H1 (cell line): ENCODE results near the gene PLXND1. TPM values are rescaled to one million over a fixed set of nuclear protein-coding genes. Genes with fewer than 3 reads are reported as not detected.

Source experiments
- CTCF ChIA-PET: fragments of 300-600 bp; sonication (Branson Sonifier 250); formaldehyde crosslinking; loops from one replicate; lab custom pipeline; 2021; ENCODE audit not compliant: partially characterized antibody; lab: Charles Lee
- POLR2A ChIA-PET: fragments of 300-600 bp; sonication (Branson Sonifier 250); formaldehyde crosslinking; loops from one replicate; lab custom pipeline; 2021; ENCODE audit warnings: inconsistent platforms; ENCODE audit not compliant: partially characterized antibody; lab: Charles Lee
- DNase-seq, 2 experiments: peaks; one replicate each; pipeline versions ENCODE4 v3.0.0 to v3.0.0-alpha.2; 2010 to 2022; ENCODE audit warnings: low spot score in 2 of 2, low read depth in 1 of 2, mixed read lengths in 1 of 2
- FAIRE-seq: peaks from 2 replicates; lab custom pipeline; 2011; peaks lifted over from hg19 to GRCh38; lab: Jason Lieb, UNC
- H2AFZ ChIP-seq: 2 replicates; pipeline ENCODE4 v1.8.1; 2012; ENCODE audit warnings: low read length, inconsistent platforms
- H2AK5ac ChIP-seq: 2 replicates; pipeline ENCODE4 v1.6.1; 2013; ENCODE audit warnings: low read depth, low read length
- H2BK120ac ChIP-seq: replicated peaks from 2 replicates; pipeline ENCODE3; 2013; ENCODE audit warnings: low read depth, low read length, inconsistent platforms
- H2BK12ac ChIP-seq: 2 replicates; pipeline ENCODE4 v1.6.1; 2013; ENCODE audit warnings: low read depth, low read length
- H2BK15ac ChIP-seq: 2 replicates; pipeline ENCODE4 v1.6.1; 2013; ENCODE audit warnings: low read length
- H2BK20ac ChIP-seq: 2 replicates; pipeline ENCODE4 v1.6.1; 2013; ENCODE audit warnings: low read length
- H2BK5ac ChIP-seq: 2 replicates; pipeline ENCODE4 v1.6.1; 2013; ENCODE audit warnings: low read depth, low read length
- H3K14ac ChIP-seq: 2 replicates; pipeline ENCODE4 v1.6.1; 2013; ENCODE audit warnings: inconsistent platforms; ENCODE audit not compliant: insufficient read length
- H3K18ac ChIP-seq: 2 replicates; pipeline ENCODE4 v1.6.1; 2013; ENCODE audit warnings: low read length; ENCODE audit errors: extremely low read depth
- H3K23ac ChIP-seq: 2 replicates; pipeline ENCODE4 v1.6.1; 2013; ENCODE audit warnings: inconsistent platforms; ENCODE audit not compliant: insufficient read length
- H3K23me2 ChIP-seq: 2 replicates; pipeline ENCODE4 v1.6.1; 2013; ENCODE audit warnings: low read depth, low read length
- H3K27ac ChIP-seq: 2 replicates; pipeline ENCODE4 v1.6.1; 2011; ENCODE audit warnings: low read depth, low read length, inconsistent platforms
- H3K27me3 ChIP-seq, 4 experiments: replicated peaks in 1 of 4; 1 replicate in 1 of 4; 2 replicates in 3 of 4; pipeline versions ENCODE4 v1.6.1 to v1.8.1; 2011 to 2013; ENCODE audit warnings: low read length in 3 of 4, mild to moderate bottlenecking in 3 of 4, inconsistent platforms in 2 of 4, mixed read lengths in 2 of 4, moderate library complexity in 1 of 4; ENCODE audit not compliant: control insufficient read depth in 3 of 4, insufficient read depth in 3 of 4; ENCODE audit errors: extremely low read depth in 1 of 4
- H3K36me3 ChIP-seq, 4 experiments: 2 replicates each; pipeline versions ENCODE4 v1.6.1 to v1.8.1; 2011 to 2013; ENCODE audit warnings: mild to moderate bottlenecking in 4 of 4, low read length in 3 of 4, moderate library complexity in 2 of 4, control low read depth in 1 of 4, inconsistent platforms in 1 of 4; ENCODE audit not compliant: insufficient read depth in 4 of 4, control insufficient read depth in 2 of 4
- H3K4ac ChIP-seq: replicated peaks from 2 replicates; pipeline ENCODE3; 2013; ENCODE audit warnings: low read length, low read depth, mixed read lengths, inconsistent platforms; ENCODE audit not compliant: insufficient read length
- H3K4me1 ChIP-seq, 4 experiments: replicated peaks in 1 of 4; 1 replicate in 1 of 4; 2 replicates in 3 of 4; pipeline versions ENCODE4 v1.6.1 to v1.8.1; 2011 to 2013; ENCODE audit warnings: low read length in 3 of 4, inconsistent platforms in 2 of 4, mixed read lengths in 1 of 4; ENCODE audit not compliant: insufficient read depth in 4 of 4, control insufficient read depth in 3 of 4
- H3K4me2 ChIP-seq, 2 experiments: 2 replicates each; pipeline versions ENCODE4 v1.6.1 to v1.8.1; 2011 to 2013; ENCODE audit warnings: low read depth in 2 of 2, low read length in 2 of 2, control low read depth in 1 of 2, inconsistent platforms in 1 of 2, mild to moderate bottlenecking in 1 of 2; ENCODE audit not compliant: insufficient read depth in 1 of 2
- H3K4me3 ChIP-seq, 4 experiments: fragments of 200-600, 300-600 bp in 1 of 4; sonication (generic), shearing (Covaris generic), sonication (Bioruptor Twin) in 1 of 4; 2 replicates each; pipeline versions ENCODE4 v1.5.1 to v1.8.1; 2011 to 2016; ENCODE audit warnings: low read length in 4 of 4, low read depth in 3 of 4, control low read depth in 2 of 4, inconsistent platforms in 2 of 4, mild to moderate bottlenecking in 2 of 4, mixed read lengths in 1 of 4, moderate library complexity in 1 of 4; ENCODE audit not compliant: insufficient read depth in 2 of 4; ENCODE audit errors: extremely low read depth in 1 of 4
- H3K56ac ChIP-seq: replicated peaks from 2 replicates; pipeline ENCODE3; 2013; ENCODE audit warnings: low read depth, mild to moderate bottlenecking, mixed read lengths, low read length, inconsistent platforms; ENCODE audit not compliant: insufficient read length
- H3K79me1 ChIP-seq: 2 replicates; pipeline ENCODE4 v1.6.1; 2013; ENCODE audit warnings: low read depth, low read length, control low read depth
- H3K79me2 ChIP-seq, 2 experiments: 2 replicates each; pipeline versions ENCODE4 v1.6.1 to v1.8.1; 2012 to 2013; ENCODE audit warnings: low read length in 2 of 2, mild to moderate bottlenecking in 2 of 2, inconsistent platforms in 1 of 2; ENCODE audit not compliant: insufficient read depth in 2 of 2, control insufficient read depth in 1 of 2
- H3K9ac ChIP-seq, 4 experiments: replicated peaks in 1 of 4; 1 replicate in 1 of 4; 2 replicates in 3 of 4; pipeline versions ENCODE4 v1.6.1 to v1.8.1; 2011 to 2013; ENCODE audit warnings: low read depth in 3 of 4, low read length in 3 of 4, control low read depth in 2 of 4, mild to moderate bottlenecking in 2 of 4, moderate library complexity in 2 of 4, inconsistent platforms in 1 of 4; ENCODE audit errors: extremely low read depth in 1 of 4
- H3K9me3 ChIP-seq, 2 experiments: 2 replicates each; pipeline versions ENCODE4 v1.6.1 to v1.8.1; 2012 to 2013; ENCODE audit warnings: mild to moderate bottlenecking in 2 of 2, moderate library complexity in 2 of 2, control low read depth in 1 of 2, inconsistent platforms in 1 of 2, low read depth in 1 of 2, low read length in 1 of 2, mixed read lengths in 1 of 2; ENCODE audit not compliant: insufficient read depth in 2 of 2
- H4K20me1 ChIP-seq, 2 experiments: replicated peaks in 1 of 2; 2 replicates each; pipeline versions ENCODE3 to v1.8.1; 2011 to 2013; ENCODE audit warnings: inconsistent platforms in 2 of 2, low read length in 2 of 2, mild to moderate bottlenecking in 1 of 2; ENCODE audit not compliant: insufficient read depth in 2 of 2, control insufficient read depth in 1 of 2
- H4K5ac ChIP-seq: 2 replicates; pipeline ENCODE4 v1.6.1; 2013; ENCODE audit warnings: low read length, low read depth, mixed read lengths, inconsistent platforms; ENCODE audit not compliant: insufficient read length
- H4K8ac ChIP-seq: 2 replicates; pipeline ENCODE4 v1.8.0; 2013; ENCODE audit warnings: mild to moderate bottlenecking, moderate library complexity, low read length, inconsistent platforms; ENCODE audit not compliant: insufficient read depth; ENCODE audit errors: extremely low read depth
- H4K91ac ChIP-seq: replicated peaks from 2 replicates; pipeline ENCODE3; 2013; ENCODE audit warnings: low read length, mixed read lengths, inconsistent platforms; ENCODE audit not compliant: insufficient read length
- CEBPB ChIP-seq: IDR thresholded peaks from 2 replicates; pipeline ENCODE4 v1.6.1; 2012; ENCODE audit warnings: low read depth, low read length
- JUND ChIP-seq: IDR thresholded peaks from 2 replicates; pipeline ENCODE4 v1.6.1; 2011; ENCODE audit warnings: mild to moderate bottlenecking, improper control_type of control experiment, low read length
- KDM4A ChIP-seq: IDR thresholded peaks from one replicate; pipeline ENCODE4 v1.7.1; 2012; ENCODE audit warnings: low read depth, mild to moderate bottlenecking, moderate library complexity, low read length, inconsistent platforms; ENCODE audit not compliant: severe bottlenecking
- NRF1 ChIP-seq: IDR thresholded peaks from 2 replicates; pipeline ENCODE4 v1.6.1; 2011; ENCODE audit warnings: mild to moderate bottlenecking, low read depth, low read length, improper control_type of control experiment
- POLR2A ChIP-seq, 2 experiments: IDR thresholded peaks; 1 replicate in 1 of 2; 2 replicates in 1 of 2; pipeline ENCODE4 v1.6.1; 2011; ENCODE audit warnings: low read depth in 2 of 2, low read length in 2 of 2, mild to moderate bottlenecking in 2 of 2; ENCODE audit errors: control extremely low read depth in 1 of 2
- RNF2 ChIP-seq: fragments of 200-900, 300-1000 bp; sonication (generic); IDR thresholded peaks from 2 replicates; pipeline ENCODE4 v1.7.1; 2016; ENCODE audit warnings: borderline replicate concordance, low read depth, mild to moderate bottlenecking, antibody characterized with exemption, low read length; ENCODE audit not compliant: poor library complexity, severe bottlenecking; ENCODE audit errors: missing control alignments
- WGBS, 2 experiments: shearing (Covaris generic) in 1 of 2; methylation state at CpG; one replicate each; pipeline versions ENCODE4 v1.1.6 to v1.1.7; 2013 to 2015; ENCODE audit warnings: low lambda C conversion rate in 2 of 2, mixed read lengths in 2 of 2, inconsistent platforms in 1 of 2, low coverage in 1 of 2, missing lambda C conversion rate in 1 of 2; ENCODE audit not compliant: insufficient replicate concordance in 2 of 2, insufficient coverage in 1 of 2, insufficient read length in 1 of 2; ENCODE audit errors: extremely low coverage in 1 of 2, missing lambda C conversion rate in 1 of 2; 5-methylcytosine and 5-hydroxymethylcytosine counted together
- polyA plus RNA-seq, 7 experiments: library from polyadenylated mRNA; depleted of rRNA in 3 of 7; stranded (reverse) in 5 of 7; unstranded in 2 of 7; fragments of >200 nt in 5 of 7; fragments of 200-250 nt in 2 of 7; gene quantifications; 1 replicate in 5 of 7; 2 replicates in 1 of 7; 4 replicates in 1 of 7; pipeline versions ENCODE4 v1.2.1 to v1.2.3, GENCODE V29; 2011 to 2013; ENCODE audit warnings: missing spikeins in 2 of 7, mixed read lengths in 2 of 7
- total RNA-seq: library from RNA; stranded (reverse); fragmentation: NEBNext Ultra II Directional; extraction: Animal tissue kit (Norgen Biotek cat#: 25700); gene quantifications from 2 replicates; pipeline ENCODE4 v1.2.1, GENCODE V29; 2021
- TF ChIP-seq, protein P1 (sequence below): IDR thresholded peaks from 2 replicates; pipeline ENCODE4 v1.6.1; 2012; ENCODE audit warnings: low read length, inconsistent platforms

The PLXND1 gene
- total and polyA plus RNA-seq, 2 of the 8 experiments (the other 6 are each of a cell fraction or from before 2014, with no cell fraction given): 17.7 to 66.4 TPM

GRCh38 chr3:129567939-129568338, 38.5 kb downstream of the PLXND1 start:
- Histone ChIP-seq H3K4me1 (peaks cover 0 to 3% (median under 1%) of the 10 kb centered on the region in 4 experiments; a peak in 2 of 7 replicates), H3K79me2 (no peaks in the 10 kb centered on the region), H2BK5ac (no peak overlapping the region), H4K8ac (no peak overlapping the region), H3K23ac (no peak overlapping the region), H2AFZ (no peak overlapping the region), H4K20me1 (no peaks in the 10 kb centered on the region), H3K27me3 (no peaks in the 10 kb centered on the region), H3K14ac (no peak overlapping the region), H4K5ac (no peak overlapping the region), H3K4me2 (no peak overlapping the region), H2BK120ac (no peak overlapping the region), H3K23me2 (no peaks in the 10 kb centered on the region), H3K79me1 (no peaks in the 10 kb centered on the region), H3K36me3 (no peaks in the 10 kb centered on the region), H3K9ac (no peak overlapping the region), H3K56ac (no peak overlapping the region), H2AK5ac (no peak overlapping the region), H3K27ac (no peak overlapping the region), H2BK20ac (no peak overlapping the region), H3K4ac (no peak overlapping the region), H2BK15ac (no peak overlapping the region), H3K18ac (no peak overlapping the region), H2BK12ac (no peak overlapping the region), H3K4me3 (no peak overlapping the region), H4K91ac (no peak overlapping the region), H3K9me3 (no peaks in the 10 kb centered on the region)
- 89% methylated on average over 6 of the region's 6 CpGs; no CpG with 5 or more reads in 1 of the 2 experiments for WGBS, 2 experiments
- CTCF ChIA-PET: interaction anchor here (0.6 to 4.3 kb wide), 7 partner anchors 19 to 93 kb away, joined by 3 to 20 read pairs (median 4); no protein-coding TSS in a partner anchor
- TF ChIP-seq KDM4A (no peak), POLR2A (IDR thresholded peaks at IDR 0.05; ENCODE audit: control extremely low read depth in 1 of 2, low read depth in 2 of 2, low read length in 2 of 2) (no peak), JUND (no peak), RNF2 (no peak), CEBPB (no peak), NRF1 (no peak)
- TF ChIP-seq, protein P1, sequence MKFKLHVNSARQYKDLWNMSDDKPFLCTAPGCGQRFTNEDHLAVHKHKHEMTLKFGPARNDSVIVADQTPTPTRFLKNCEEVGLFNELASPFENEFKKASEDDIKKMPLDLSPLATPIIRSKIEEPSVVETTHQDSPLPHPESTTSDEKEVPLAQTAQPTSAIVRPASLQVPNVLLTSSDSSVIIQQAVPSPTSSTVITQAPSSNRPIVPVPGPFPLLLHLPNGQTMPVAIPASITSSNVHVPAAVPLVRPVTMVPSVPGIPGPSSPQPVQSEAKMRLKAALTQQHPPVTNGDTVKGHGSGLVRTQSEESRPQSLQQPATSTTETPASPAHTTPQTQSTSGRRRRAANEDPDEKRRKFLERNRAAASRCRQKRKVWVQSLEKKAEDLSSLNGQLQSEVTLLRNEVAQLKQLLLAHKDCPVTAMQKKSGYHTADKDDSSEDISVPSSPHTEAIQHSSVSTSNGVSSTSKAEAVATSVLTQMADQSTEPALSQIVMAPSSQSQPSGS: no peak
- POLR2A ChIA-PET: interaction anchor here (1.5 kb wide), 1 partner anchor 24 kb away, joined by 3 read pairs; no protein-coding TSS in a partner anchor
- FAIRE-seq (no peak), DNase-seq (no peak)
